Mesenchymal stem cell (in vitro differentiated cells and primary cell): ENCODE measurements around the gene IL31RA.

Experiments
- DNase-seq: peaks from one replicate; pipeline ENCODE4 v3.0.0-alpha.2; 2013
- H2AFZ ChIP-seq: one replicate; pipeline ENCODE4 v1.6.1; 2013; ENCODE audit warnings: low read depth, mild to moderate bottlenecking, control low read depth, inconsistent platforms, low read length, moderate library complexity
- H2AK5ac ChIP-seq: 2 replicates; pipeline ENCODE4 v1.6.1; 2013; ENCODE audit warnings: low read length, moderate library complexity, mild to moderate bottlenecking, inconsistent platforms; ENCODE audit not compliant: severe bottlenecking
- H2BK120ac ChIP-seq: one replicate; pipeline ENCODE4 v1.6.1; 2013; ENCODE audit warnings: low read depth, mild to moderate bottlenecking, inconsistent platforms, low read length, moderate library complexity
- H2BK12ac ChIP-seq, 2 experiments: one replicate each; pipeline ENCODE4 v1.6.1; 2013; ENCODE audit warnings: inconsistent platforms in 2 of 2, low read length in 2 of 2, mild to moderate bottlenecking in 2 of 2, moderate library complexity in 2 of 2, control low read depth in 1 of 2
- H2BK15ac ChIP-seq: one replicate; pipeline ENCODE4 v1.6.1; 2013; ENCODE audit warnings: mild to moderate bottlenecking, low read depth, inconsistent platforms; ENCODE audit not compliant: poor library complexity, severe bottlenecking
- H2BK5ac ChIP-seq: 2 replicates; pipeline ENCODE4 v1.6.1; 2013; ENCODE audit warnings: low read depth, mild to moderate bottlenecking, low read length, control low read depth, inconsistent platforms; ENCODE audit not compliant: poor library complexity, severe bottlenecking
- H3K14ac ChIP-seq, 2 experiments: one replicate each; pipeline ENCODE4 v1.6.1; 2013; ENCODE audit warnings: inconsistent platforms in 2 of 2, low read length in 2 of 2, control low read depth in 1 of 2, mild to moderate bottlenecking in 1 of 2, moderate library complexity in 1 of 2
- H3K18ac ChIP-seq, 2 experiments: one replicate each; pipeline ENCODE4 v1.6.1; 2013; ENCODE audit warnings: inconsistent platforms in 2 of 2, low read length in 2 of 2, control low read depth in 1 of 2, low read depth in 1 of 2, mild to moderate bottlenecking in 1 of 2
- H3K23ac ChIP-seq, 2 experiments: one replicate each; pipeline ENCODE4 v1.6.1; 2013; ENCODE audit warnings: inconsistent platforms in 2 of 2, low read length in 2 of 2, mild to moderate bottlenecking in 2 of 2, moderate library complexity in 2 of 2, control low read depth in 1 of 2
- H3K27ac ChIP-seq: 2 replicates; pipeline ENCODE4 v1.5.1; 2013; ENCODE audit warnings: mild to moderate bottlenecking, moderate library complexity, low read length, control low read depth, inconsistent platforms; ENCODE audit not compliant: poor library complexity, severe bottlenecking
- H3K27me3 ChIP-seq, 2 experiments: 2 replicates each; pipeline versions ENCODE4 v1.6.1 to v1.7.0; 2013; ENCODE audit warnings: low read length in 2 of 2, mild to moderate bottlenecking in 2 of 2, moderate library complexity in 2 of 2, control low read depth in 1 of 2, inconsistent platforms in 1 of 2; ENCODE audit not compliant: control insufficient read depth in 1 of 2, insufficient read depth in 1 of 2
- H3K36me3 ChIP-seq, 2 experiments: 2 replicates each; pipeline versions ENCODE4 v1.6.1 to v1.7.0; 2013; ENCODE audit warnings: low read length in 2 of 2, control low read depth in 1 of 2, inconsistent platforms in 1 of 2, low read depth in 1 of 2, mild to moderate bottlenecking in 1 of 2; ENCODE audit not compliant: insufficient read depth in 2 of 2, control insufficient read depth in 1 of 2
- H3K4ac ChIP-seq, 2 experiments: one replicate each; pipeline ENCODE4 v1.6.1; 2013; ENCODE audit warnings: inconsistent platforms in 2 of 2, low read length in 2 of 2, mild to moderate bottlenecking in 2 of 2, moderate library complexity in 2 of 2, control low read depth in 1 of 2, low read depth in 1 of 2
- H3K4me1 ChIP-seq: 2 replicates; pipeline ENCODE4 v1.6.1; 2013; ENCODE audit warnings: low read depth, low read length, control low read depth; ENCODE audit not compliant: control insufficient read depth, insufficient read depth
- H3K4me2 ChIP-seq: 2 replicates; pipeline ENCODE4 v1.6.1; 2013; ENCODE audit warnings: low read length, mild to moderate bottlenecking, inconsistent platforms; ENCODE audit not compliant: poor library complexity, severe bottlenecking
- H3K4me3 ChIP-seq, 2 experiments: 2 replicates each; pipeline versions ENCODE4 v1.5.1 to v1.7.0; 2013; ENCODE audit warnings: low read length in 2 of 2, mild to moderate bottlenecking in 2 of 2, control low read depth in 1 of 2, low read depth in 1 of 2; ENCODE audit not compliant: insufficient read depth in 1 of 2
- H3K79me1 ChIP-seq: replicated peaks from 2 replicates; pipeline ENCODE4 v1.6.1; 2013; ENCODE audit warnings: mild to moderate bottlenecking, control low read depth, low read length, inconsistent platforms; ENCODE audit not compliant: poor library complexity, severe bottlenecking
- H3K9ac ChIP-seq: 2 replicates; pipeline ENCODE4 v1.7.0; 2013; ENCODE audit warnings: mild to moderate bottlenecking, low read length, moderate library complexity
- H3K9me3 ChIP-seq: 2 replicates; pipeline ENCODE4 v1.7.0; 2013; ENCODE audit warnings: mild to moderate bottlenecking, low read length; ENCODE audit not compliant: control insufficient read depth
- H4K8ac ChIP-seq: one replicate; pipeline ENCODE4 v1.6.1; 2013; ENCODE audit warnings: inconsistent platforms, mild to moderate bottlenecking, low read length, moderate library complexity
- H4K91ac ChIP-seq: one replicate; pipeline ENCODE4 v1.6.1; 2013; ENCODE audit warnings: mild to moderate bottlenecking, low read length, inconsistent platforms
- WGBS: methylation state at CpG from one replicate; pipeline ENCODE4 v1.1.7; 2013; ENCODE audit warnings: mixed read lengths; 5-methylcytosine and 5-hydroxymethylcytosine counted together

Gene IL31RA

DNA sequence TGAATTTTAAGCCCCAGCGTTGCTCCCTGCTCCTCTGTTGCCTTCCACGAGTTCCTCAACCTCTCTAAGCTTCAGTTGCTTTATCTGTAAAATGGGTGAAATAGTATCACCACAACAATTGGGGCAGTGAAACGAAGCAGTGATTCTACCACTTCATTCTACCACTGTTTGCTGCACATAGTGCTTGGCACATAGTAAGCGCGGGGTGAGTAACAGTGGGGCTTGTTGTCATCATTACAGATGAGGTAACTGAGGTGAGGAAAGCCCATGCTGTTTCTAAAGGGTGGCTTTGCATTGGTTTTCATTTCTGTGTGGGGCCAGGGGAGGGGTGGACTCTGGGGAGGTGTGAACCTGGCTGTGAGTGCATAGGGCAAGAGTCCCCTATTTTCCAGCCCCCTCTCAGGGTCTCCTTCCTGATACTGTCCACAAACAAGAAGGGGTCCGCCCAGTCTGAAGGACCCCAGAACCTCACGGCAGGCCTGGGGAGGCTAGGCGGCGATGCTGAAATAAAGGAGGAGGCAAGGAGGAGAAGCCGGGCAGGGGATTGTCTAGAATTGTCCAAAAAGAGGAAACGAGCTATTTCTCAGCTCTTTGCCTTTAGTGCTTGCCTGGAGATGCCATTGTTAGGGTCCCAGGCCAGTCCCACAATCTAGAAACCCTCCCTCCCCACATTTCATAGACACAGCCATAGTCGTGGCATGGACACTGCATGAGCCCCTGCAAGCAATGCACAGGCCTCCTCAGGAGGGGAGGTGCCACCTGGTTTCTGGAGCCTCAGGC is 78.1 kb downstream of the IL31RA start:
- Histone ChIP-seq H3K14ac (no peak overlapping the region), H3K4ac (no peak overlapping the region), H2BK12ac (peak overlapping the region in 1 of 2 experiments; percentile 31), H2AK5ac (no peak overlapping the region), H4K91ac (peak overlapping the region; percentile 54), H3K18ac (no peak overlapping the region), H3K4me2 (no peak overlapping the region), H3K23ac (no peak overlapping the region), H2BK120ac (no peak overlapping the region), H3K79me1 (no peaks in the 10 kb centered on the region), H3K4me1 (peaks cover 3% of the 10 kb centered on the region), H4K8ac (no peak overlapping the region), H3K4me3 (no peak overlapping the region), H2AFZ (no peak overlapping the region), H3K9me3 (no peaks in the 10 kb centered on the region), H2BK15ac (no peak overlapping the region), H3K27ac (no peak overlapping the region), H2BK5ac (no peak overlapping the region), H3K36me3 (peaks cover 0 to 7% of the 10 kb centered on the region in 2 experiments), H3K27me3 (no peaks in the 10 kb centered on the region), H3K9ac (no peak overlapping the region)
- no peak for DNase-seq
- WGBS, result 86% methylated on average over 11 of the region's 12 CpGs

DNA sequence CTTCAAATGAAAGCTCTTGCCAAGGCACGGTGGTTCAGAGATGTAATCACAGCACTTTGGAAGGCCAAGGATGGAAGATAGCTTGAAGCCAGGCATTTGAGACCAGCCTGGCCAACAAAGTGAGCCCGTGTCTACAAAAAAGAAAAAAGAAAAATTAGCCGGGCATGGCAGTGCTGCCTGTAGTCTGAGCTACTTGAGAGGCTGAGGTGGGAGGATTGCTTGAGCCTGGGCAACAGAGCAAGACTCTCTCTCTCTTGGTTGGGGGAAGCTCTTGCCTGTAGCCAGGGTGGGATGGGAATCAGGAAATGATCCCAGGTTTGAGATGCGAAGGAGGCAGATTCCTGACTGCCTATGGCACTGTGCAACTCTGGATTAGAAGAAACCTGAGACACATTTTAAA is 81.5 kb downstream of the IL31RA start:
- Histone ChIP-seq H2BK5ac (no peak overlapping the region), H3K18ac (peak overlapping the region in 1 of 2 experiments; percentile 46), H3K4ac (no peak overlapping the region), H4K91ac (no peak overlapping the region), H3K4me1 (peaks cover 3% of the 10 kb centered on the region), H2AK5ac (no peak overlapping the region), H2BK15ac (no peak overlapping the region), H2AFZ (no peak overlapping the region), H3K9ac (peak overlapping the region; percentile 34), H3K27me3 (no peaks in the 10 kb centered on the region), H3K4me3 (no peak overlapping the region), H2BK12ac (no peak overlapping the region), H3K9me3 (no peaks in the 10 kb centered on the region), H3K4me2 (no peak overlapping the region), H2BK120ac (no peak overlapping the region), H3K36me3 (peaks cover 0 to 32% of the 10 kb centered on the region in 2 experiments), H4K8ac (no peak overlapping the region), H3K23ac (no peak overlapping the region), H3K27ac (no peak overlapping the region), H3K14ac (no peak overlapping the region), H3K79me1 (no peaks in the 10 kb centered on the region)
- 97% methylated on average over 3 of the region's 4 CpGs for WGBS
- DNase-seq, result no peak

DNA sequence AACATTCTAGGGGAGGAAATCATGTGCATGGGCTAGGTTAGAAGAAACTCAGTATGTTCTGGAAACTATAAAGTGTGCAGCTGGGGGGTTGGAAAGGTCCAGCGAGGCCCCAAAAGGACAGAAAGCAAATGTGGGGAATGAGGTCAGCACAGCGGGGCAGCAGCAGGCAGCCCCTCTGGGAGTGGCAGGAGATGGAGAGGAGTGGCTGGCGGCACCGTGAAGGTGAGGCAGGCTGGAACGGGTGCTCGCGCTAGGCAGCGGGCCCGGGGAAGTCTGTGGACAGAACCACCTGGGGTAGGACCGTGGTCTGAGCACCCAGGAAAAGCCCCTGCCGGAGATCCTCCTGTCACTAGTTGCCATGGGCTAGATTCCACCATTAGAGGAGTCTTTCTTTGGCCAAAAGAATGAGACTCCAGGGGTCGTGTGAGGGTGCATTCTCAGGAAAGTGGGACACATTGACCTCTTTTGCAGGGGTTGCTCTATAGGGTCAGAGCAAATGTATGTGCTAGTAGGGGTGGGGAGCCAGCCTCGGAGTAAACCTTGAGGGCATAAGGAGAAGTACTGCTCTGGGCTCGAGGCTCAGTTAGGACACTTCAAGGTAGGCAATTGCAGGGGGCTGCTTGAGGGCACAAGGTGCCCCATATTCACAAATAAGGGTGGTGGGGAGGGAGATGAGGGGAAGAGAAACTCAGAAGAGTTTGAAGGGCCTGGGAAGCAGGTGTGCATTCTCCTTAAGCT is 82.4 kb downstream of the IL31RA start:
- peak overlapping the region in 1 of 2 experiments; percentile 20 for H3K4me3 ChIP-seq
- H3K36me3 ChIP-seq, result peaks cover 0 to 41% of the 10 kb centered on the region in 2 experiments
- no peak overlapping the region for H2AFZ ChIP-seq
- no peaks in the 10 kb centered on the region for H3K79me1 ChIP-seq
- no peak overlapping the region for H2BK120ac ChIP-seq
- peak overlapping the region; percentile 46 for H2AK5ac ChIP-seq
- H3K27ac ChIP-seq, result no peak overlapping the region
- H3K4ac ChIP-seq, result no peak overlapping the region
- H3K4me1 ChIP-seq, result peaks cover 3% of the 10 kb centered on the region
- H2BK15ac ChIP-seq, result no peak overlapping the region
- H3K14ac ChIP-seq, result peak overlapping the region in 1 of 2 experiments; percentile 15
- peak overlapping the region; percentile 69 for H4K8ac ChIP-seq
- no peak overlapping the region for H3K23ac ChIP-seq
- H2BK5ac ChIP-seq, result no peak overlapping the region
- no peak overlapping the region for H2BK12ac ChIP-seq
- DNase-seq, result peak; percentile 37
- H3K27me3 ChIP-seq, result no peaks in the 10 kb centered on the region
- H4K91ac ChIP-seq, result no peak overlapping the region
- WGBS, result 95% methylated on average over 14 of the region's 14 CpGs
- H3K9ac ChIP-seq, result no peak overlapping the region
- H3K9me3 ChIP-seq, result no peaks in the 10 kb centered on the region
- H3K18ac ChIP-seq, result peak overlapping the region in 1 of 2 experiments; percentile 73
- no peak overlapping the region for H3K4me2 ChIP-seq

DNA sequence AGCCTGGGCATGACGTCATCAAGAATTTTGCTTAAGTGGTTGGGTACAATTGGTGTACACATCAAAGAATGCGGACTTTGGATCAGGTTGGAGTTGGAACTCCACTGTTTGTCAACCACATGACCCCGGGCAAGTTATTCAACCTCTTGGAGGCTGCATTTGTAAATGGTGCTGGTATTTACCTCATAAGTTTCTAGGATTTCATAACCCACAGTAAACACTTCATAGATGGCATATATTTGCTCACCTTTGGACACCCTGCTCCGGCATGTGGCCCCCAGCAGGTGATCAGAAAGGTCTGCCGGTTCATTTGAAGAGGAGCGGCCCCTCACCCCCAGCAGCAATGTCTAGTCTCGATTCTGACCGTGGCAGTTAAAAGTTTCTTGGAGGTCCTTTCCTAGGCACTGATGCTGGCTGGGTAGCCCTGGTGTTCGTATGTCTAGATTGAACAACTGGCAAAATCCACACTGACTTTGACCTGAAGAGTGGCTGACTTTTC is 83.0 kb downstream of the IL31RA start:
- no peak overlapping the region for H2BK12ac ChIP-seq
- no peak overlapping the region for H3K4me2 ChIP-seq
- no peaks in the 10 kb centered on the region for H3K9me3 ChIP-seq
- no peak overlapping the region for H2BK120ac ChIP-seq
- no peak overlapping the region for H2AK5ac ChIP-seq
- H3K79me1 ChIP-seq, result no peaks in the 10 kb centered on the region
- H3K4me3 ChIP-seq, result no peak overlapping the region
- peak overlapping the region; percentile 69 for H4K8ac ChIP-seq
- WGBS, result 96% methylated on average over 9 of the region's 9 CpGs
- no peaks in the 10 kb centered on the region for H3K27me3 ChIP-seq
- no peak overlapping the region for H2BK5ac ChIP-seq
- H2AFZ ChIP-seq, result no peak overlapping the region
- H3K4ac ChIP-seq, result no peak overlapping the region
- H3K23ac ChIP-seq, result no peak overlapping the region
- no peak overlapping the region for H3K9ac ChIP-seq
- no peak overlapping the region for H4K91ac ChIP-seq
- H3K36me3 ChIP-seq, result peaks cover 0 to 47% of the 10 kb centered on the region in 2 experiments
- H3K4me1 ChIP-seq, result peaks cover 3% of the 10 kb centered on the region
- DNase-seq, result no peak
- no peak overlapping the region for H2BK15ac ChIP-seq
- peak overlapping the region in 1 of 2 experiments; percentile 15 for H3K14ac ChIP-seq
- H3K18ac ChIP-seq, result no peak overlapping the region
- no peak overlapping the region for H3K27ac ChIP-seq
